ENCODE results near the gene PHF2. TPM values are rescaled to one million over a fixed set of nuclear protein-coding genes. Genes with fewer than 3 reads are reported as not detected.

PHF2 gene
- total RNA-seq, 1 experiment from 2014 or later: 17.4 TPM

DNA sequence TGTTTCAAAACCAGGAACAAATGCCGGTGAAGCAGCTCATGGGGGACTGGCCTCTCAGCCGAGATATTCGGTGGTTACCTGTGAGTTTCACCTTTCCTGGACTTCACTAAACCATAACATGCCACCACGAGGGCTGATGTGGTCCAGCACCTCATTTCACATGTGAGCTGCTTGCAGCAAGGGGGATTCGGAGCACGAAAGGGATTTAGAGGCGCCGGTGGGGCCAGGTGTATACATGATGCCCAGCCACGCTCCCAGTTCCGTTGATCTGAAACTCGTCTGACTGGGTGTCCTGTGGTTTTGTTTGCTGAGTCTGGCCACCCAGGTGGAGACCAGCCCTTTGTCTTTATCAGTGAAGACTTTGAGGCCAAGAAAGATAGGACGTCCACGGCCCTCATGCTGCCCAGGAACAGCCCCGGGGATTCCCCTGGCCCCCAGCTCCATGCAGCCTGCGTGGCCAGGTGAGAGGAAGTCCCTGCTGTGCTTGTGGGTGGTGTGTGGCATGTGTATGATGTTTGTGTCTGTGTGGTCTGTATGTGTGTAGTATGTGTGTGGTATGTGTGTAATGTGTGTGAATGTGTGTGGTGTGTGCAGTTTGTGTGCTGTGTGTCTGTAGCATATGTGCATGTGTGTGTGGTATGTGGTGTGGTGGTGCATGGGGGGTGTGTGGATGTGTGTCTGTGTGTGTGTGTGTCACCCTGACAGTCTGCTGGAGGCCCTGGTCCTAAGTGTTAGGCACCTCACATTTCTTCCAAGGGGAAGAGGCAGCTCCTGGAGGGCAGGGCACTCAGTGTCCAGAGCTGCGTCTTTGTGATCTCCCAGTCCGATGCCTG is 23.4 kb downstream of the PHF2 start:
- no peak overlapping the region for H2AFZ ChIP-seq (ENCODE audit: low read length)
- no peak overlapping the region for H3K4ac ChIP-seq (ENCODE audit: low read depth, low read length)
- peak overlapping the region; percentile 44 for H2AK5ac ChIP-seq (ENCODE audit: insufficient read length, low read length)
- H3K79me1 ChIP-seq (ENCODE audit: insufficient read depth, low read depth, low read length, poor library complexity, severe bottlenecking): no peaks in the 10 kb centered on the region
- peak overlapping the region; percentile 53 for H4K5ac ChIP-seq (ENCODE audit: insufficient read length, low read depth, low read length)
- H3K23ac ChIP-seq (ENCODE audit: insufficient read length, low read depth, low read length): no peak overlapping the region
- no CpG with 5 or more reads among the region's 17 CpGs for WGBS (ENCODE audit: extremely low coverage, insufficient read length, low lambda C conversion rate)
- H3K9ac ChIP-seq (ENCODE audit: extremely low read depth, insufficient read length, low read length): no peak overlapping the region
- no peak overlapping the region for H3T11ph ChIP-seq (ENCODE audit: low read length)
- peak overlapping the region; percentile 14 for H3K27ac ChIP-seq (ENCODE audit: insufficient read length, low read depth, low read length)
- 0 out of 2 replicates have a peak, but pooled peaks cover 2% of the 10 kb centered on the region for H3K27me3 Mint-ChIP-seq (ENCODE audit: low read depth)
- H2BK15ac ChIP-seq (ENCODE audit: low read depth, low read length): no peak overlapping the region
- H3K4me2 ChIP-seq (ENCODE audit: insufficient read depth, insufficient read length, low read length): no peak overlapping the region
- no peak overlapping the region for H2BK12ac ChIP-seq (ENCODE audit: insufficient read length, low read depth, low read length)
- H2BK20ac ChIP-seq (ENCODE audit: low read depth, low read length, poor library complexity, severe bottlenecking): no peak overlapping the region
- H3K4me3 Mint-ChIP-seq: peak overlapping the region in 1 of 2 experiments; percentile 6; a peak in 2 of 5 replicates
- no peak overlapping the region for H3K56ac ChIP-seq (ENCODE audit: insufficient read length, low read depth, low read length)
- H3K9me3 Mint-ChIP-seq: peaks cover 0 to 2% of the 10 kb centered on the region in 2 experiments; a peak in 2 of 5 replicates
- H4K91ac ChIP-seq (ENCODE audit: insufficient read length, low read depth, low read length): no peak overlapping the region
- peaks cover 2 to 3% (median 2%) of the 10 kb centered on the region in 3 experiments; a peak in 5 of 7 replicates for H3K36me3 Mint-ChIP-seq (ENCODE audit: insufficient read depth in 1 of 3, low read depth in 3 of 3)
- no peak overlapping the region for H4K8ac ChIP-seq (replicated peaks; ENCODE audit: insufficient read length, low read depth, low read length)
- H3K18ac ChIP-seq (ENCODE audit: insufficient read length, low read depth, low read length): peak overlapping the region; percentile 60
- no peaks in the 10 kb centered on the region for H3K79me2 ChIP-seq (ENCODE audit: insufficient read depth, low read length)
- peak overlapping the region; percentile 56 for H3K14ac ChIP-seq (ENCODE audit: insufficient read depth, low read length)
- H3K27ac Mint-ChIP-seq: peak overlapping the region; percentile 21 to 73 (median 54); a peak in 6 of 7 replicates
- no peaks in the 10 kb centered on the region for H3K27me3 ChIP-seq (ENCODE audit: insufficient read depth, low read length)
- peak; percentile 37 for DNase-seq
- H2BK5ac ChIP-seq (ENCODE audit: insufficient read length, low read length): no peak overlapping the region
- TF ChIP-seq, protein P1, sequence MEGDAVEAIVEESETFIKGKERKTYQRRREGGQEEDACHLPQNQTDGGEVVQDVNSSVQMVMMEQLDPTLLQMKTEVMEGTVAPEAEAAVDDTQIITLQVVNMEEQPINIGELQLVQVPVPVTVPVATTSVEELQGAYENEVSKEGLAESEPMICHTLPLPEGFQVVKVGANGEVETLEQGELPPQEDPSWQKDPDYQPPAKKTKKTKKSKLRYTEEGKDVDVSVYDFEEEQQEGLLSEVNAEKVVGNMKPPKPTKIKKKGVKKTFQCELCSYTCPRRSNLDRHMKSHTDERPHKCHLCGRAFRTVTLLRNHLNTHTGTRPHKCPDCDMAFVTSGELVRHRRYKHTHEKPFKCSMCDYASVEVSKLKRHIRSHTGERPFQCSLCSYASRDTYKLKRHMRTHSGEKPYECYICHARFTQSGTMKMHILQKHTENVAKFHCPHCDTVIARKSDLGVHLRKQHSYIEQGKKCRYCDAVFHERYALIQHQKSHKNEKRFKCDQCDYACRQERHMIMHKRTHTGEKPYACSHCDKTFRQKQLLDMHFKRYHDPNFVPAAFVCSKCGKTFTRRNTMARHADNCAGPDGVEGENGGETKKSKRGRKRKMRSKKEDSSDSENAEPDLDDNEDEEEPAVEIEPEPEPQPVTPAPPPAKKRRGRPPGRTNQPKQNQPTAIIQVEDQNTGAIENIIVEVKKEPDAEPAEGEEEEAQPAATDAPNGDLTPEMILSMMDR (conservative IDR thresholded peaks at IDR 0.05): no peak
- peaks cover 2% of the 10 kb centered on the region for H4K20me1 ChIP-seq (ENCODE audit: control insufficient read depth, insufficient read depth, insufficient read length)
- H2BK120ac ChIP-seq (ENCODE audit: low read depth, low read length, poor library complexity, severe bottlenecking): no peak overlapping the region
- peaks cover 46 to 60% of the 10 kb centered on the region in 2 experiments for H3K4me1 Mint-ChIP-seq
- no peaks in the 10 kb centered on the region for H3K9me3 ChIP-seq (ENCODE audit: control insufficient read depth, low read depth, low read length)
- no peaks in the 10 kb centered on the region for H3K23me2 ChIP-seq (ENCODE audit: insufficient read length, low read depth, low read length, poor library complexity, severe bottlenecking)
- H3K4me1 ChIP-seq (ENCODE audit: insufficient read depth, low read length): peaks cover 20% of the 10 kb centered on the region; the same call in 1 of the 2 replicates

All from H9 (cell line).